ENCODE data around the gene TRIM32. TPM values are rescaled to one million over a fixed set of nuclear protein-coding genes. Genes with fewer than 3 reads are reported as not detected.

Gene TRIM32
- total RNA-seq, 2 experiments from 2014 or later = 4.4 to 5.8 TPM

GRCh38 chr9:116701940-116702642, 15.0 kb downstream of the TRIM32 start:
- intact Hi-C loops (cut with DNase I, micrococcal nuclease) = no loop called here
- Mint-ChIP-seq H3K9me3 (peaks cover 9% of the 10 kb centered on the region), H3K27me3 (no peaks in the 10 kb centered on the region), H3K36me3 (ENCODE audit: low read depth) (peaks cover 53% of the 10 kb centered on the region), H3K27ac (peak overlapping the region; percentile 82), H3K4me3 (no peak overlapping the region), H3K4me1 (ENCODE audit: low read depth) (peaks cover 29% of the 10 kb centered on the region)
- TF ChIP-seq CTCF (IDR thresholded peaks at IDR 0.05) = no peak
- DNase-seq = peak in 1 of 14 experiments; percentile 22
- Histone ChIP-seq H3K9me3 (ENCODE audit: control insufficient read depth in 1 of 2, insufficient read depth in 1 of 2, low read length in 2 of 2) (peaks cover 0 to 5% of the 10 kb centered on the region in 2 experiments), H3K4me3 (ENCODE audit: low read length) (no peak overlapping the region), H3K36me3 (ENCODE audit: insufficient read depth, low read length) (peaks cover 28% of the 10 kb centered on the region), H3K27ac (ENCODE audit: low read depth in 1 of 2, low read length in 2 of 2) (no peak overlapping the region), H3K4me1 (ENCODE audit: insufficient read depth, low read length) (peaks cover 3% of the 10 kb centered on the region), H3K27me3 (ENCODE audit: control insufficient read depth in 1 of 2, insufficient read depth in 2 of 2, low read length in 2 of 2) (no peaks in the 10 kb centered on the region)
- peak; percentile 37 for ATAC-seq (ENCODE audit: poor library complexity)
- ChIA-PET CTCF (no interaction called here), POLR2A (interaction anchor here (1.4 kb wide), 1 partner anchor 15 kb away, joined by 3 read pairs; the partner anchor contains the start of gene TRIM32)

- CTCF ChIA-PET = no interaction called here
- no peak overlapping the region for H3K4me3 ChIP-seq (ENCODE audit: low read length)
- no peak for DNase-seq
- Mint-ChIP-seq H3K9me3 (peaks cover 9% of the 10 kb centered on the region), H3K27me3 (no peaks in the 10 kb centered on the region), H3K27ac (no peak overlapping the region), H3K36me3 (ENCODE audit: low read depth) (peaks cover 37% of the 10 kb centered on the region), H3K4me3 (no peak overlapping the region), H3K4me1 (ENCODE audit: low read depth) (peaks cover 29% of the 10 kb centered on the region)
- H3K27me3 ChIP-seq (ENCODE audit: control insufficient read depth in 1 of 2, insufficient read depth in 2 of 2, low read length in 2 of 2) = no peaks in the 10 kb centered on the region
- ATAC-seq (ENCODE audit: poor library complexity) = no peak
- H3K9me3 ChIP-seq (ENCODE audit: control insufficient read depth in 1 of 2, insufficient read depth in 1 of 2, low read length in 2 of 2) = no peaks in the 10 kb centered on the region
- no peak overlapping the region for H3K27ac ChIP-seq (ENCODE audit: low read depth in 1 of 2, low read length in 2 of 2)
- intact Hi-C loops (cut with DNase I, micrococcal nuclease) = no loop called here
- TF ChIP-seq CTCF (IDR thresholded peaks at IDR 0.05) = no peak
- peaks cover 17% of the 10 kb centered on the region for H3K36me3 ChIP-seq (ENCODE audit: insufficient read depth, low read length)
- H3K4me1 ChIP-seq (ENCODE audit: insufficient read depth, low read length) = peaks cover 3% of the 10 kb centered on the region
- POLR2A ChIA-PET = no interaction called here
These were observed 16.5 kb downstream of the TRIM32 start for GRCh38 chr9:116703634-116704033.

GRCh38 chr9:116704470-116704869, 17.4 kb downstream of the TRIM32 start:
- no peaks in the 10 kb centered on the region for H3K27me3 Mint-ChIP-seq
- no peak for ATAC-seq (ENCODE audit: poor library complexity)
- Histone ChIP-seq H3K4me1 (ENCODE audit: insufficient read depth, low read length) (peaks cover 3% of the 10 kb centered on the region), H3K4me3 (ENCODE audit: low read length) (no peak overlapping the region), H3K27ac (ENCODE audit: low read depth in 1 of 2, low read length in 2 of 2) (no peak overlapping the region), H3K27me3 (ENCODE audit: control insufficient read depth in 1 of 2, insufficient read depth in 2 of 2, low read length in 2 of 2) (no peaks in the 10 kb centered on the region), H3K9me3 (ENCODE audit: control insufficient read depth in 1 of 2, insufficient read depth in 1 of 2, low read length in 2 of 2) (no peaks in the 10 kb centered on the region), H3K36me3 (ENCODE audit: insufficient read depth, low read length) (peaks cover 9% of the 10 kb centered on the region)
- peaks cover 29% of the 10 kb centered on the region for H3K4me1 Mint-ChIP-seq (ENCODE audit: low read depth)
- no peak overlapping the region for H3K27ac Mint-ChIP-seq
- DNase-seq = no peak
- H3K9me3 Mint-ChIP-seq = peaks cover 9% of the 10 kb centered on the region
- H3K36me3 Mint-ChIP-seq (ENCODE audit: low read depth) = peaks cover 29% of the 10 kb centered on the region
- intact Hi-C loops (cut with DNase I, micrococcal nuclease) = no loop called here
- TF ChIP-seq CTCF (IDR thresholded peaks at IDR 0.05) = no peak
- ChIA-PET POLR2A (interaction anchor here (1.1 kb wide), 1 partner anchor 17 kb away, joined by 3 read pairs; the partner anchor contains the start of gene TRIM32), CTCF (no interaction called here)
- H3K4me3 Mint-ChIP-seq = no peak overlapping the region

Measured in CD4-positive, alpha-beta T cell (primary cell).